Osteoblast (primary cell): ENCODE measurements around the gene RRM2. TPM values are rescaled to one million over a fixed set of nuclear protein-coding genes. Genes with fewer than 3 reads are reported as not detected.
A peak's percentile ranks its signal among the peaks of the same experiment; 100 is the strongest.

Experiments used
- DNase-seq: peaks from one replicate; pipeline ENCODE4 v3.0.0; 2011; ENCODE audit warnings: low spot score, mixed read lengths; ENCODE audit not compliant: insufficient read length; ENCODE audit errors: missing footprints
- H2AFZ ChIP-seq: 2 replicates; pipeline ENCODE4 v1.6.0; 2011; ENCODE audit warnings: mild to moderate bottlenecking, low read length
- H3K27ac ChIP-seq: 2 replicates; pipeline ENCODE4 v1.5.1; 2011; ENCODE audit warnings: mild to moderate bottlenecking, low read depth, low read length, moderate library complexity
- H3K27me3 ChIP-seq: 2 replicates; pipeline ENCODE4 v1.6.0; 2012; ENCODE audit warnings: mild to moderate bottlenecking, control low read depth, inconsistent platforms, low read length, moderate library complexity; ENCODE audit not compliant: insufficient read depth
- H3K36me3 ChIP-seq: 2 replicates; pipeline ENCODE4 v1.5.1; 2011; ENCODE audit warnings: mild to moderate bottlenecking, low read length, control low read depth, moderate library complexity; ENCODE audit not compliant: insufficient read depth
- H3K4me1 ChIP-seq: 2 replicates; pipeline ENCODE4 v1.5.1; 2011; ENCODE audit warnings: mild to moderate bottlenecking, low read length, control low read depth, moderate library complexity; ENCODE audit not compliant: insufficient read depth
- H3K4me2 ChIP-seq: 2 replicates; pipeline ENCODE4 v1.6.0; 2011; ENCODE audit warnings: mild to moderate bottlenecking, low read length; ENCODE audit not compliant: insufficient read depth
- H3K4me3 ChIP-seq: fragments of 200-600 bp; sonication (generic); 3 replicates; pipeline ENCODE4 v1.5.1; 2012; ENCODE audit warnings: mild to moderate bottlenecking, low read length, inconsistent platforms; ENCODE audit not compliant: insufficient read depth
- H3K79me2 ChIP-seq: 2 replicates; pipeline ENCODE4 v1.6.0; 2012; ENCODE audit warnings: mild to moderate bottlenecking, low read length, control low read depth, inconsistent platforms; ENCODE audit not compliant: insufficient read depth
- H3K9me3 ChIP-seq: 2 replicates; pipeline ENCODE4 v1.5.1; 2011; ENCODE audit warnings: low read depth, low read length, control low read depth
- H4K20me1 ChIP-seq: 2 replicates; pipeline ENCODE4 v1.6.0; 2012; ENCODE audit warnings: mild to moderate bottlenecking, low read length, control low read depth; ENCODE audit not compliant: insufficient read depth
- CTCF ChIP-seq: IDR thresholded peaks from 2 replicates; pipeline ENCODE4 v1.5.1; 2011; ENCODE audit warnings: mild to moderate bottlenecking, low read depth, low read length, moderate library complexity; ENCODE audit errors: extremely low read depth
- total RNA-seq: library from RNA; depleted of rRNA; stranded (reverse); fragments of >200 nt; gene quantifications from 2 replicates; pipeline ENCODE4 v1.2.3, GENCODE V29; 2012

RRM2 gene
- total RNA-seq, 1 donor, result 4.3 TPM

- peak; percentile 72 for DNase-seq
- Histone ChIP-seq H3K4me3 (no peak overlapping the region), H3K9me3 (no peaks in the 10 kb centered on the region), H2AFZ (no peak overlapping the region), H3K4me1 (peaks cover 14% of the 10 kb centered on the region), H3K79me2 (no peaks in the 10 kb centered on the region), H4K20me1 (no peaks in the 10 kb centered on the region), H3K36me3 (no peaks in the 10 kb centered on the region), H3K4me2 (peak overlapping the region; percentile 26), H3K27me3 (no peaks in the 10 kb centered on the region), H3K27ac (no peak overlapping the region)
- no peak for TF ChIP-seq CTCF
Observed at GRCh38 chr2:10162586-10163497, 40.3 kb downstream of the RRM2 start.

- peak; percentile 83 for DNase-seq
Observed at GRCh38 chr2:10163498-10164486, 41.3 kb downstream of the RRM2 start.

GRCh38 chr2:10164601-10165000 is 42.1 kb downstream of the RRM2 start:
- Histone ChIP-seq H3K4me3 (no peak overlapping the region), H3K4me1 (peaks cover 23% of the 10 kb centered on the region), H2AFZ (no peak overlapping the region), H3K27ac (no peak overlapping the region), H4K20me1 (no peaks in the 10 kb centered on the region), H3K36me3 (no peaks in the 10 kb centered on the region), H3K27me3 (no peaks in the 10 kb centered on the region), H3K79me2 (no peaks in the 10 kb centered on the region), H3K4me2 (no peak overlapping the region), H3K9me3 (no peaks in the 10 kb centered on the region)
- peak; percentile 53 for DNase-seq
- TF ChIP-seq CTCF, result no peak

More at GRCh38 chr2:10163498-10164486, 41.3 kb downstream of the RRM2 start:
- H3K4me3 ChIP-seq, result no peak overlapping the region
- H3K4me1 ChIP-seq, result peaks cover 17% of the 10 kb centered on the region
- no peaks in the 10 kb centered on the region for H3K79me2 ChIP-seq
- no peak overlapping the region for H3K27ac ChIP-seq
- H3K36me3 ChIP-seq, result no peaks in the 10 kb centered on the region
- no peaks in the 10 kb centered on the region for H3K9me3 ChIP-seq
- H3K4me2 ChIP-seq, result no peak overlapping the region
- no peaks in the 10 kb centered on the region for H3K27me3 ChIP-seq
- no peaks in the 10 kb centered on the region for H4K20me1 ChIP-seq
- no peak for TF ChIP-seq CTCF
- H2AFZ ChIP-seq, result no peak overlapping the region
